Esophagus squamous epithelium (tissue), 4 donors: ENCODE results near the gene BAIAP2.

Experiments used
- POLR2A ChIP-seq, 4 donors: fragments of 450-650 bp; IDR thresholded peaks; one replicate each; pipeline ENCODE4 v1.6.1; 2017; ENCODE audit warnings: antibody characterized with exemption in 4 of 4, mild to moderate bottlenecking in 4 of 4, moderate library complexity in 3 of 4
- TF ChIP-seq, protein P1 (sequence below), 6 experiments: fragments of 450-650 bp in 4 of 6; fragments of 200-600 bp in 2 of 6; sonication (generic) in 2 of 6; IDR thresholded peaks; one replicate each; pipeline ENCODE4 v1.5.1; 2016 to 2019; ENCODE audit warnings: antibody characterized with exemption in 6 of 6, mild to moderate bottlenecking in 4 of 6, moderate library complexity in 4 of 6

DNA sequence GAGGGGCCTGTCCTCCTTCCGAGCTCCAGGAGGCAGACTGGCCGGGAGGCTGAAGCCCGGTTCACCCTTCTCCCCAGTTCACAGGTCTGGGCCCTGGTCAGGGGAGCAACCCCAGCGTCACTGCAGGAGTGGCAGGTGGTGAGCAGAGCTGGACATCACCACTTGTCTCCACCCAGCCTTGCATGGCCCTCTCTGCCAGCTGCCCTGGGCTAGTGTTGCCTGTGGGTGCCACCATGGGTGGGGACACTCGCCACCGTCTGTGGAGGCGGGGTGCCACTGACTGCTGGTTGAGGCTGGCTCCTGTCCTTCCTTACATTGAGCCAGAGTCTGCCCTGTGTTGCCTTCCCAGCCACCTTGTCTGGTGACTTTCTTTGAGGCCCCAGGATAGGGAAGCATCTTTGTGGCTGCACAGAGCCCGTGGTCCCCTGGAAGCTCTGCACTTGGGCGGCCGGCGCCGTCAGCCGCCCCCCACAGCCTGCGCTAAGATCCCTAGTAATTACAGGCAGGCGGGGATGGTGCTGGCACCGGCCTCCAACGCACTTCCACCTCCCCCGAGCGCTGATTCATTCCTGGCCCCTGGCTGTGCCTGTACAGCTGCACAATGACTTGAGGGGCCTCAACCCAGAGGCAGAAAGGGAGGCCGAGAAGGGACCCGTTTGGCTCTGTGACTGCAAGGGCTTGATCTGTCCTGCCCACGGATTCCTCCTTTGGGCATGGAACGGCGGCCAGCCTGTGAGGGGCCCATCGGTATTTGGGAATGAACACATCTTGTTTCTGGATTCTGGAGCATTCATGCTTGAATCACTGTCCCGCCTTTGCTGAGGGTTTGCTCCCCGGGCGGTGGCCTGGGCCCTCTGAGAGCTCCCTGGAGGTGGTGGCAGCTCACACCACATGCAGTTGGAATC lies 5.2 kb downstream of the BAIAP2 start:
- TF ChIP-seq, protein P1, sequence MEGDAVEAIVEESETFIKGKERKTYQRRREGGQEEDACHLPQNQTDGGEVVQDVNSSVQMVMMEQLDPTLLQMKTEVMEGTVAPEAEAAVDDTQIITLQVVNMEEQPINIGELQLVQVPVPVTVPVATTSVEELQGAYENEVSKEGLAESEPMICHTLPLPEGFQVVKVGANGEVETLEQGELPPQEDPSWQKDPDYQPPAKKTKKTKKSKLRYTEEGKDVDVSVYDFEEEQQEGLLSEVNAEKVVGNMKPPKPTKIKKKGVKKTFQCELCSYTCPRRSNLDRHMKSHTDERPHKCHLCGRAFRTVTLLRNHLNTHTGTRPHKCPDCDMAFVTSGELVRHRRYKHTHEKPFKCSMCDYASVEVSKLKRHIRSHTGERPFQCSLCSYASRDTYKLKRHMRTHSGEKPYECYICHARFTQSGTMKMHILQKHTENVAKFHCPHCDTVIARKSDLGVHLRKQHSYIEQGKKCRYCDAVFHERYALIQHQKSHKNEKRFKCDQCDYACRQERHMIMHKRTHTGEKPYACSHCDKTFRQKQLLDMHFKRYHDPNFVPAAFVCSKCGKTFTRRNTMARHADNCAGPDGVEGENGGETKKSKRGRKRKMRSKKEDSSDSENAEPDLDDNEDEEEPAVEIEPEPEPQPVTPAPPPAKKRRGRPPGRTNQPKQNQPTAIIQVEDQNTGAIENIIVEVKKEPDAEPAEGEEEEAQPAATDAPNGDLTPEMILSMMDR (IDR thresholded peaks at IDR 0.05) = no peak
- no peak for TF ChIP-seq POLR2A (IDR thresholded peaks at IDR 0.05)
